Stimulated activated CD4-positive, alpha-beta T cell treated with anti-CD3 and anti-CD28 coated beads, Interleukin-2, amount 100 ng/mL, for 24 hours (primary cell): ENCODE results near the gene SLC41A3.
A peak's percentile ranks its signal among the peaks of the same experiment; 100 is the strongest.
"Not testable (repeated sequence)": the region's sequence is repeated elsewhere in the genome, so short reads cannot be mapped to it uniquely, and the experiment has no call there.

Experiments used
- DNase-seq, 2 donors: peaks; one replicate each; pipeline ENCODE4 v3.0.0-alpha.2; 2020

SLC41A3 gene

GRCh38 chr3:126025116-126025729 is 58.7 kb downstream of the SLC41A3 start:
- no peak for DNase-seq

DNA sequence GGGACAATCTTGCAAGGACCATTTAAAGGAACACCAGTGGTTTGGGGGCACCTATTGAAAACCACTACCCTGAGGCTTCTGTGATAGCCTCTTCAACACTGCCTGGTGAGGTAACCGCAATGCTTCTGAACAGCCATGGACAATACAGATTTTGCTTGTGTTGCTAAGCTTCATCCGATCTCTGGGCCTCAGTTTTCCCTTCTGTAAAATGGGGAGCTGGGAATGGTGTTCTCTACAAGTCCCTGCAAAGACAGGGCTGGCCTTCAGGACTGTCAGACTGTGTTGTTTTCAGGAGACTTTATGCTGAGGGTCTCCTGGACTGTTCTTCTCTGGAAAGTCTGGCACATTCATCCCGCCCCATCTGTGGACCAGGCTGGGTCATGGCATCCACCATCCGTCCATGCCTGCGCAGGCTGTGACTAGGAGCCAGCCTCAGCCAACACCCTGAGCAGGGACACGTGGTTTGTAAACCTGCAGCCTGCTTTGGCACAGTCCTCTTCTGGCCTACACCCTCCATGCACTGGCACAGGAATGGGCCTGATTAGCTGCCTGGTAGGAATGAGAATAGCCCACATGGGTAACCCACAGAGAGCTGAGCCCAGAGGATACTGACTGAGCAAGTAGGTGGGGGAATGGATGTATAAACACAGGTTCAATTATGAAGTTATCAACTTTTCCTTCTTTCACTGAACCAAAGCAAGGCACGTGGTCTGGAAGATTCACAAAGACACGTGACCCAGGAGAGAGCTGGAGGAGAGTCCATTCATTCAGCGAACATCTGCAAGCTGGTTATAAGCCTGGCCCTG is 59.7 kb downstream of the SLC41A3 start:
- DNase-seq, result no peak

- DNase-seq, result no peak
Measured at GRCh38 chr3:126023390-126023789, 60.5 kb downstream of the SLC41A3 start.

DNA sequence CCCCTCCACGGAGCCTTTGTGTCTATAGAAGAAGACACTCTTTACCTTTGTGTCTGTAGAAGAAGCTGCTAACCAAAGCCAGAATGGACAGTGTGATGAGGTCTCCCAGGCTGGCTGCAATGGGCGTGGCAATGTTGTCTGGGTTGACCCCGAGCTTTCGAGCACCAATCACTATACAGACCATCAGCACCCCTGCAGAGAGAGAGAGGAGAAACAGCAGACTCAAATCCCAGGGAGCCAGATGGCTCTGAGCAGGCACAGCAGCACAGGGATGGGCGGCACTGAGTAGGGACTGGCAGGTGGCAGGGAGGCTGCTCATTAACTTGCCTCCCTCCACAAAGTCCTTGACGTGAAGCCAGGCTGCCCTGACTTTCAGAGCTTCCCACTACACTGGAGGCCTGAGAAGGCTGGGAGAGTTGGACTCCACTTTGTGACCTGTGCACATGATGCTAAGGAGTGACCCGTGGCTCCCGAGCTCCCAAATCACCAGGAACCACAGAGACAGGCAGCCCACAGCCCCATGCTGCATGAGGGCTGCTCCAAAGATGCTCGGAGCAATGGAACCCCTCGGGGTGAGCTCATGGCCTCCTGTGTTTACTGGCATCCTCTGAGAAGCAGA is 61.1 kb downstream of the SLC41A3 start:
- DNase-seq, result no peak

- DNase-seq, result no peak
Measured at GRCh38 chr3:126021702-126022101, 62.2 kb downstream of the SLC41A3 start.

- DNase-seq, result no peak
Measured at GRCh38 chr3:126021224-126021623, 62.7 kb downstream of the SLC41A3 start.

DNA sequence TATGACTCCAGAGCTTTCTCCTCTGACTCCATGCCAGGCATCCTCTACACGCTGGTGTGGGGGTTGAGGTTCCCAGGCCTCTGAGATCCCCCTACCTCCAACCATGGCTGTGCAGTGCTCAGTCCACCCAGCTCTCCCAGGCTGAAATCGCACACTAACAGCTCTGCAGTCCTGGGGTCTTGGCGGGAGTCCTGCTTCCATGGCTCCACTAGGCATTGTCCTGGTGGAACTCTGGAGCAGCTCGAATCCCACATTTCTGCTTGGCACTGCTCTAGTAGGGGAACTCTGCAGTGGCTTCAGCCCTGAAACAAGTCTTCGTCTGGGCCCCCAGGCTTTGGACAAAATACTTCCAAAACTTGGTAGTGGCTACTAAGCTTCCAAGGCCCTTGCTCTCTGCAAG is 64.2 kb downstream of the SLC41A3 start:
- no peak for DNase-seq

GRCh38 chr3:126018995-126019394 is 64.9 kb downstream of the SLC41A3 start:
- no peak for DNase-seq

- no peak for DNase-seq
Measured at GRCh38 chr3:126018545-126018944, 65.4 kb downstream of the SLC41A3 start.

DNA sequence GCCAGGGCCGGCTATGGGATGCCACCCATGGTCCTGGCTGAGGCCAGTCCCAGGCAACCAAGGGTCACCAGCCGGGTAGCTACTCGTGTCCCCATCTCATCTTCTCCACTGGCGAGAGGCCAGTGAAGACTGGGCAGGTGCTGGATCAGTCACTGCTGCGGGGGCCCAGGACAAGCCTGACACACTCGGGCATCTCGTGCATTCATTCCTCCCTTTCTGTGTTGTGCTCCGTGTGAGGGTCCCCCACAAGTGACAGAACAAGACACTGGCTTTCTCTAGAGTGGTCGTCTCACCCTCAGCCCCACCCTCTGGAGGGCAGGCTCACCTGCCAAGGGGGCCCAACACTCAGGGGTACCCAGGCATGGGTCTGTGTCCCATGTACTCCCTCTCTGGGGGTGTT is 66.6 kb downstream of the SLC41A3 start:
- DNase-seq, result no peak

- no peak for DNase-seq
Measured at GRCh38 chr3:126016616-126017015, 67.3 kb downstream of the SLC41A3 start.

DNA sequence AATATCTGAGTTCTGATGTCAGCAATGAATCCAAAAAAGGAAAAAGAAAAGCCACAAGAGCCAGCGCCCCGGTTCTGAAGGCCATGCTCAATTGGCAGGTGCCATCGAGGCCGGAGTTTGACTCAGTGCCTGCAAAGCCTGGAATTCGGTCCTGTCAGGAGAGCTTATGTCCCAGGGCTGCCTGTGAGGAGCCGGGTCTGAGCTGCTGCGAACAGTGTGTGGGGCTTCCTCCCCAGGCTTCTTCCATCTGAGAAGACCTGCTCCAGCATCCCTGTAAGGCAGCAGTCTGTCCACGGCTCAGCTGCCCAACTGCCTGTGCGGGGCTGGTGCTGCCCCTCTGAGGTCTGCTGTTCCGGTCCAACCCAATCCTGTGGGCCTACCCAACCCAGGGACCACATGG is 68.8 kb downstream of the SLC41A3 start:
- DNase-seq, result no peak

GRCh38 chr3:126014252-126014651 is 69.7 kb downstream of the SLC41A3 start:
- no peak for DNase-seq

DNA sequence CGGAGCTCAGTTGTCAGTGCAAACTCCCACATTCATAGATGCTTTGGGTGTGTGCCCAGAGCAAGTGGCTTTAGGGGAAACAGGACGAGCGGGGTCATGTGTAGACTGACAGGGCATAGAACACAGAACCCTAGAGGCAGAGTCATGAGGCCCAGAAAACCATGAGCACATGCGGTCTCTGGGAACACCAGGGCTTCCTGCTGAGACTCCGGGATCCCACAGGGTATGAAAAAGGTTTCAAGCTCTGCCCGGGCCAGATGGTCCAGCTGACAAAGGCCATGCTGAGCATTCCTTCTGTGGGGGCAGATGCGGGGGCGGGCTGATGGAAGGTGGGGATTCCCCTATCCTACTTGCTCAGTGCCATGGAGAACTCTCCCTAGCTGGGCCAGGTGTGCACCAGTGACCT is 70.2 kb downstream of the SLC41A3 start:
- no peak for DNase-seq

GRCh38 chr3:126009181-126009580 is 74.7 kb downstream of the SLC41A3 start:
- no peak for DNase-seq

DNA sequence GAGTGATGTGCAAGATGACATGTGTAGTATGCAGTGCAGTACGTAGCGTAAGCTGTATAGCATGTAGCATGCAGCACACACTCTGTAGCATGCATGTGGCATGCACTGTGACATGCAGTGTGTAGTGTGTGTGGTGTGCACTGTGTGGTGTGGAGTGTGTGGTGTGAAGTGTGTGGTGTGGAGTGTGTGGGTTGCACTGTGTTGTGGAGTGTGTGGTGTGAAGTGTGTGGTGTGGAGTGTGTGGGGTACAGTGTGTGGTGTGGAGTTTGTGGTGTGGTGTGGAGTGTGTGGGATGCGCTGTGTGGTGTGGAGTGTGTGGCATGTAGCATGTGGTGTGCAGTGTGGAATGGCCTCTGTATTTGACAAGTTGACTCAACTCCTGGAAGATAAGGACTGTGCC is 75.7 kb downstream of the SLC41A3 start:
- DNase-seq, result no peak

DNA sequence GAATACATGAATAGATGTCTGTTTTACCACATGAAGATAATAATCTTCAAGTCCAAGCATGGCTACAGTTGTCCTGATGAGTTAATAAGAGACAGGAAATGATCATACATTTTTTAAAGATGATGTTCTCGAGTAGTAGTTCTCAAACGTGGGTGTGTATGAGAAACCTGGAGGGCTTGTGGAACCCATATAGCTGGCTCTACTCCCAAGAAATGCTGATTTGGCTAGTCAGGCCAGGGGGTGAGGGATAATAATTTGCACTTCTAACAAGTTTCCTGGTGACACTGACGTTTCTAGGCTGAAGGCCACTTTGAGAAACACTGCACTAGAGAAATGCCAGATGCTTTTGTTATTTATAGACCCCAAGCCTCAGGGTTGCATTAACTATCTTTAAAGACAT is 78.0 kb downstream of the SLC41A3 start:
- DNase-seq, result no peak

GRCh38 chr3:126004692-126005091 is 79.2 kb downstream of the SLC41A3 start:
- DNase-seq, result no peak

DNA sequence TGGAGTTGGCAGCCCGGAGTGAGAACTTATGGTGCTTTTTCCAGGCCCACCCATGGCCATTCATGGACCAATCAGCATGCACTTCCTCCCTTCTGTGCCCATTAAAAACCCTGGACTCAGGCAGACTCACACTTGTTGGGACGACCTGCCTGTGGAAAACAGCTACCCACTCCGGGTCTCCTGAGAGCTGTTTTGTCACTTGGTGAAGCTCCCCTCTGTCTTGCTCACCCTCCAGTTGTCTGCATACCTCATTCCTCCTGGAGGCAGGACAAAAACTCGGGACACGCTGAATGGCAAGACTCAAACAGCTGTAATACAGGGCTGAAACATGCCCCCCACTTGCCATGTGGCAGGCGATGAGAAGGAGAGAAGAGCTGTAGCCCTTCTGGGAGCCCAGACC is 79.7 kb downstream of the SLC41A3 start:
- DNase-seq, result no peak

DNA sequence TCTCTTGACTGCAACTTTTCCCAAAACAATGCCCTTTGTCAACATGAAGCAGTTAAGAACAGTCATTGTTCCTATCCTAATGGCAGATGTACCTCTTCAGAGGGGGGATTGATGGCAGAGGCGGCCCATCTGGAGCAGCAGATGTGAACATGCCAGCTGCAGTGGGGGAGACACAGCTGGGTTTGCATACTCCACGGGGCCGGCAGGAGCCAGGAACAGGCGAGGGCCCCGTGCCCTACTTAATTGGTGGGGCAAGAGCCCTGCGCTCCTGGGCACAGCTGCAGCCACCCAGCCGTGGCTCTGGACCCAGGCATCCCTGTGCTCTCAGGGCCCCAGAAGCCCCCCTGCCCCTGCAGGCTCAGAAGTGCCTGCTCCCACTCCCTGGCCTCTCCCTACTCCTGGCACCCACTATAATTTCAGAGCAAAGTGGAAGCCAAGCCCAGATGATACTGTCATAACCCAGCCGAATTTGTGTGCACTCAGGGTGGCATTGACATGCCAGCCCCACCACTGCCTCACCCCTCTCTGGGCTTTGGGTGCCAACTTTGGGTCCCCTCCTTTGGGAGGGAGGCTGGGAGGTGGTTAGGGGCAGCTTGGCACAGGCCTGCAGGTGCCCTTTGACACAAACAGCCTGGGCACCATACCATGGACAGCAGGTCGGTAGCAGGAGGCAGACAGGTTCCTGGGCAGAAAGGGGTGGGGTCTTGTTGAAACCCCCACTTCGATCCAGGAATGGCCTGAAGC is 80.3 kb downstream of the SLC41A3 start:
- DNase-seq, result no peak

DNA sequence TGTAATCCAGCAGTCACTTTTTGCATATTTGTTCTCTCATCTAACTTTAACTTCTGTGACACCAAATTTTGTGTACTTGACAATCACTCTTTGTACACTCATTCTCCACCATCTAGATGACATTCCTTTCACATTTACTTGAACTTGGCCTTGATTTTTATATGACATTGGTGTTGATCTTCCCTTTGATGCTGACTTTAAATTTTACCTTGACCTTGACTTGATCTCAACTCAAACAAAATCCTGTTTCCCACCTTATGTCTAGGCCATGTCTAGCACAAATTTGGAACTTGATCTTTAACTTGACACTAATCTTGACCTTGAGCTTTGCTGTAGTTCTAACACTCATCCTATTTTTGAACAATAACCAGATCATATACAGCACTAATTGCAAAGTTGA is 81.7 kb downstream of the SLC41A3 start:
- DNase-seq, result no peak

GRCh38 chr3:125996751-125997150 is 87.2 kb downstream of the SLC41A3 start:
- DNase-seq, result not testable (repeated sequence)

- peak; percentile 69 to 82 for DNase-seq
Measured at GRCh38 chr3:125990253-125990970, 93.5 kb downstream of the SLC41A3 start.
